H1 (cell line): ENCODE results near the gene MDM1. TPM values are rescaled to one million over a fixed set of nuclear protein-coding genes. Genes with fewer than 3 reads are reported as not detected.

ENCODE experiments used
- CTCF ChIA-PET: fragments of 300-600 bp; sonication (Branson Sonifier 250); formaldehyde crosslinking; loops from one replicate; lab custom pipeline; 2021; ENCODE audit not compliant: partially characterized antibody; lab: Charles Lee
- POLR2A ChIA-PET: fragments of 300-600 bp; sonication (Branson Sonifier 250); formaldehyde crosslinking; loops from one replicate; lab custom pipeline; 2021; ENCODE audit warnings: inconsistent platforms; ENCODE audit not compliant: partially characterized antibody; lab: Charles Lee
- DNase-seq, 2 experiments: peaks; one replicate each; pipeline versions ENCODE4 v3.0.0 to v3.0.0-alpha.2; 2010 to 2022; ENCODE audit warnings: low spot score in 2 of 2, low read depth in 1 of 2, mixed read lengths in 1 of 2
- FAIRE-seq: peaks from 2 replicates; lab custom pipeline; 2011; peaks lifted over from hg19 to GRCh38; lab: Jason Lieb, UNC
- H2AFZ ChIP-seq: 2 replicates; pipeline ENCODE4 v1.8.1; 2012; ENCODE audit warnings: low read length, inconsistent platforms
- H2AK5ac ChIP-seq: 2 replicates; pipeline ENCODE4 v1.6.1; 2013; ENCODE audit warnings: low read depth, low read length
- H2BK120ac ChIP-seq: replicated peaks from 2 replicates; pipeline ENCODE3; 2013; ENCODE audit warnings: low read depth, low read length, inconsistent platforms
- H2BK12ac ChIP-seq: 2 replicates; pipeline ENCODE4 v1.6.1; 2013; ENCODE audit warnings: low read depth, low read length
- H2BK15ac ChIP-seq: 2 replicates; pipeline ENCODE4 v1.6.1; 2013; ENCODE audit warnings: low read length
- H2BK20ac ChIP-seq: 2 replicates; pipeline ENCODE4 v1.6.1; 2013; ENCODE audit warnings: low read length
- H2BK5ac ChIP-seq: 2 replicates; pipeline ENCODE4 v1.6.1; 2013; ENCODE audit warnings: low read depth, low read length
- H3K14ac ChIP-seq: 2 replicates; pipeline ENCODE4 v1.6.1; 2013; ENCODE audit warnings: inconsistent platforms; ENCODE audit not compliant: insufficient read length
- H3K18ac ChIP-seq: 2 replicates; pipeline ENCODE4 v1.6.1; 2013; ENCODE audit warnings: low read length; ENCODE audit errors: extremely low read depth
- H3K23ac ChIP-seq: 2 replicates; pipeline ENCODE4 v1.6.1; 2013; ENCODE audit warnings: inconsistent platforms; ENCODE audit not compliant: insufficient read length
- H3K23me2 ChIP-seq: 2 replicates; pipeline ENCODE4 v1.6.1; 2013; ENCODE audit warnings: low read depth, low read length
- H3K27ac ChIP-seq: 2 replicates; pipeline ENCODE4 v1.6.1; 2011; ENCODE audit warnings: low read depth, low read length, inconsistent platforms
- H3K27me3 ChIP-seq, 4 experiments: replicated peaks in 1 of 4; 1 replicate in 1 of 4; 2 replicates in 3 of 4; pipeline versions ENCODE4 v1.6.1 to v1.8.1; 2011 to 2013; ENCODE audit warnings: low read length in 3 of 4, mild to moderate bottlenecking in 3 of 4, inconsistent platforms in 2 of 4, mixed read lengths in 2 of 4, moderate library complexity in 1 of 4; ENCODE audit not compliant: control insufficient read depth in 3 of 4, insufficient read depth in 3 of 4; ENCODE audit errors: extremely low read depth in 1 of 4
- H3K36me3 ChIP-seq, 4 experiments: 2 replicates each; pipeline versions ENCODE4 v1.6.1 to v1.8.1; 2011 to 2013; ENCODE audit warnings: mild to moderate bottlenecking in 4 of 4, low read length in 3 of 4, moderate library complexity in 2 of 4, control low read depth in 1 of 4, inconsistent platforms in 1 of 4; ENCODE audit not compliant: insufficient read depth in 4 of 4, control insufficient read depth in 2 of 4
- H3K4ac ChIP-seq: replicated peaks from 2 replicates; pipeline ENCODE3; 2013; ENCODE audit warnings: low read length, low read depth, mixed read lengths, inconsistent platforms; ENCODE audit not compliant: insufficient read length
- H3K4me1 ChIP-seq, 4 experiments: replicated peaks in 1 of 4; 1 replicate in 1 of 4; 2 replicates in 3 of 4; pipeline versions ENCODE4 v1.6.1 to v1.8.1; 2011 to 2013; ENCODE audit warnings: low read length in 3 of 4, inconsistent platforms in 2 of 4, mixed read lengths in 1 of 4; ENCODE audit not compliant: insufficient read depth in 4 of 4, control insufficient read depth in 3 of 4
- H3K4me2 ChIP-seq, 2 experiments: 2 replicates each; pipeline versions ENCODE4 v1.6.1 to v1.8.1; 2011 to 2013; ENCODE audit warnings: low read depth in 2 of 2, low read length in 2 of 2, control low read depth in 1 of 2, inconsistent platforms in 1 of 2, mild to moderate bottlenecking in 1 of 2; ENCODE audit not compliant: insufficient read depth in 1 of 2
- H3K4me3 ChIP-seq, 4 experiments: fragments of 200-600, 300-600 bp in 1 of 4; sonication (generic), shearing (Covaris generic), sonication (Bioruptor Twin) in 1 of 4; 2 replicates each; pipeline versions ENCODE4 v1.5.1 to v1.8.1; 2011 to 2016; ENCODE audit warnings: low read length in 4 of 4, low read depth in 3 of 4, control low read depth in 2 of 4, inconsistent platforms in 2 of 4, mild to moderate bottlenecking in 2 of 4, mixed read lengths in 1 of 4, moderate library complexity in 1 of 4; ENCODE audit not compliant: insufficient read depth in 2 of 4; ENCODE audit errors: extremely low read depth in 1 of 4
- H3K56ac ChIP-seq: replicated peaks from 2 replicates; pipeline ENCODE3; 2013; ENCODE audit warnings: low read depth, mild to moderate bottlenecking, mixed read lengths, low read length, inconsistent platforms; ENCODE audit not compliant: insufficient read length
- H3K79me1 ChIP-seq: 2 replicates; pipeline ENCODE4 v1.6.1; 2013; ENCODE audit warnings: low read depth, low read length, control low read depth
- H3K79me2 ChIP-seq, 2 experiments: 2 replicates each; pipeline versions ENCODE4 v1.6.1 to v1.8.1; 2012 to 2013; ENCODE audit warnings: low read length in 2 of 2, mild to moderate bottlenecking in 2 of 2, inconsistent platforms in 1 of 2; ENCODE audit not compliant: insufficient read depth in 2 of 2, control insufficient read depth in 1 of 2
- H3K9ac ChIP-seq, 4 experiments: replicated peaks in 1 of 4; 1 replicate in 1 of 4; 2 replicates in 3 of 4; pipeline versions ENCODE4 v1.6.1 to v1.8.1; 2011 to 2013; ENCODE audit warnings: low read depth in 3 of 4, low read length in 3 of 4, control low read depth in 2 of 4, mild to moderate bottlenecking in 2 of 4, moderate library complexity in 2 of 4, inconsistent platforms in 1 of 4; ENCODE audit errors: extremely low read depth in 1 of 4
- H3K9me3 ChIP-seq, 2 experiments: 2 replicates each; pipeline versions ENCODE4 v1.6.1 to v1.8.1; 2012 to 2013; ENCODE audit warnings: mild to moderate bottlenecking in 2 of 2, moderate library complexity in 2 of 2, control low read depth in 1 of 2, inconsistent platforms in 1 of 2, low read depth in 1 of 2, low read length in 1 of 2, mixed read lengths in 1 of 2; ENCODE audit not compliant: insufficient read depth in 2 of 2
- H4K20me1 ChIP-seq, 2 experiments: replicated peaks in 1 of 2; 2 replicates each; pipeline versions ENCODE3 to v1.8.1; 2011 to 2013; ENCODE audit warnings: inconsistent platforms in 2 of 2, low read length in 2 of 2, mild to moderate bottlenecking in 1 of 2; ENCODE audit not compliant: insufficient read depth in 2 of 2, control insufficient read depth in 1 of 2
- H4K5ac ChIP-seq: 2 replicates; pipeline ENCODE4 v1.6.1; 2013; ENCODE audit warnings: low read length, low read depth, mixed read lengths, inconsistent platforms; ENCODE audit not compliant: insufficient read length
- H4K8ac ChIP-seq: 2 replicates; pipeline ENCODE4 v1.8.0; 2013; ENCODE audit warnings: mild to moderate bottlenecking, moderate library complexity, low read length, inconsistent platforms; ENCODE audit not compliant: insufficient read depth; ENCODE audit errors: extremely low read depth
- H4K91ac ChIP-seq: replicated peaks from 2 replicates; pipeline ENCODE3; 2013; ENCODE audit warnings: low read length, mixed read lengths, inconsistent platforms; ENCODE audit not compliant: insufficient read length
- BRCA1 ChIP-seq: IDR thresholded peaks from 2 replicates; pipeline ENCODE4 v1.6.1; 2012; ENCODE audit warnings: low read depth, low read length, improper control_type of control experiment
- EP300 ChIP-seq, 2 experiments: IDR thresholded peaks; 1 replicate in 1 of 2; 2 replicates in 1 of 2; pipeline ENCODE4 v1.6.1; 2011 to 2012; ENCODE audit warnings: low read depth in 2 of 2, low read length in 2 of 2, mild to moderate bottlenecking in 2 of 2, borderline replicate concordance in 1 of 2, inconsistent platforms in 1 of 2, moderate library complexity in 1 of 2
- GABPA ChIP-seq: IDR thresholded peaks from 2 replicates; pipeline ENCODE4 v1.6.1; 2011; ENCODE audit warnings: mild to moderate bottlenecking, low read length, moderate library complexity, borderline replicate concordance; ENCODE audit not compliant: insufficient read depth
- HDAC2 ChIP-seq, 2 experiments: fragments of 300-600 bp in 1 of 2; sonication (generic) in 1 of 2; IDR thresholded peaks; 2 replicates each; pipeline ENCODE4 v1.6.1; 2011 to 2012; ENCODE audit warnings: low read depth in 2 of 2, low read length in 2 of 2, mild to moderate bottlenecking in 2 of 2, moderate library complexity in 2 of 2, borderline replicate concordance in 1 of 2, inconsistent platforms in 1 of 2
- KDM5A ChIP-seq: fragments of 200-600 bp; IDR thresholded peaks from 2 replicates; pipeline ENCODE4 v1.7.1; 2012; ENCODE audit warnings: mild to moderate bottlenecking, low read length, inconsistent platforms, mixed read lengths
- SIX5 ChIP-seq: IDR thresholded peaks from 2 replicates; pipeline ENCODE4 v1.6.1; 2011; ENCODE audit warnings: mild to moderate bottlenecking, low read depth, low read length
- TAF7 ChIP-seq: optimal IDR thresholded peaks from 2 replicates; pipeline ENCODE3; 2011; ENCODE audit warnings: low read depth, mild to moderate bottlenecking, inconsistent platforms, low read length, moderate library complexity, borderline replicate concordance
- WGBS, 2 experiments: shearing (Covaris generic) in 1 of 2; methylation state at CpG; one replicate each; pipeline versions ENCODE4 v1.1.6 to v1.1.7; 2013 to 2015; ENCODE audit warnings: low lambda C conversion rate in 2 of 2, mixed read lengths in 2 of 2, inconsistent platforms in 1 of 2, low coverage in 1 of 2, missing lambda C conversion rate in 1 of 2; ENCODE audit not compliant: insufficient replicate concordance in 2 of 2, insufficient coverage in 1 of 2, insufficient read length in 1 of 2; ENCODE audit errors: extremely low coverage in 1 of 2, missing lambda C conversion rate in 1 of 2; 5-methylcytosine and 5-hydroxymethylcytosine counted together
- polyA plus RNA-seq, 7 experiments: library from polyadenylated mRNA; depleted of rRNA in 3 of 7; stranded (reverse) in 5 of 7; unstranded in 2 of 7; fragments of >200 nt in 5 of 7; fragments of 200-250 nt in 2 of 7; gene quantifications; 1 replicate in 5 of 7; 2 replicates in 1 of 7; 4 replicates in 1 of 7; pipeline versions ENCODE4 v1.2.1 to v1.2.3, GENCODE V29; 2011 to 2013; ENCODE audit warnings: missing spikeins in 2 of 7, mixed read lengths in 2 of 7
- total RNA-seq: library from RNA; stranded (reverse); fragmentation: NEBNext Ultra II Directional; extraction: Animal tissue kit (Norgen Biotek cat#: 25700); gene quantifications from 2 replicates; pipeline ENCODE4 v1.2.1, GENCODE V29; 2021
- TF ChIP-seq, protein P1 (sequence below), 3 experiments: IDR thresholded peaks; 1 replicate in 2 of 3; 2 replicates in 1 of 3; pipeline versions ENCODE4 v1.5.1 to v1.6.1; 2011; ENCODE audit warnings: low read length in 3 of 3, mild to moderate bottlenecking in 3 of 3, inconsistent platforms in 2 of 3, low read depth in 1 of 3, moderate library complexity in 1 of 3; ENCODE audit not compliant: insufficient read depth in 1 of 3; ENCODE audit errors: control extremely low read depth in 1 of 3
- TF ChIP-seq, protein P2 (sequence below): IDR thresholded peaks from 2 replicates; pipeline ENCODE4 v1.6.1; 2011; ENCODE audit warnings: low read length, improper control_type of control experiment

The MDM1 gene
- total and polyA plus RNA-seq, 2 of the 8 experiments (the other 6 are each of a cell fraction or from before 2014, with no cell fraction given) = 3.1 to 10.7 TPM

- no peak for FAIRE-seq
- CTCF ChIA-PET = interaction anchor here (0.5 to 2.4 kb wide), 4 partner anchors 10 to 281 kb away, joined by 3 to 12 read pairs (median 6); partner anchors contain the start of gene MDM1
- no peak overlapping the region for H2BK20ac ChIP-seq
Observed at GRCh38 chr12:68321140-68321539, 11.0 kb downstream of the MDM1 start.

More at GRCh38 chr12:68321140-68321539, 11.0 kb downstream of the MDM1 start:
- no peak overlapping the region for H4K5ac ChIP-seq
- H3K36me3 ChIP-seq = peaks cover 0 to 3% (median 1%) of the 10 kb centered on the region in 4 experiments; a peak in 2 of 8 replicates
- H2BK5ac ChIP-seq = no peak overlapping the region
- no peak for DNase-seq
- no peaks in the 10 kb centered on the region for H3K79me2 ChIP-seq
- no peak overlapping the region for H3K4me2 ChIP-seq
- no peak overlapping the region for H2BK12ac ChIP-seq
- H4K91ac ChIP-seq = no peak overlapping the region
- no peaks in the 10 kb centered on the region for H3K4me1 ChIP-seq
- H2AK5ac ChIP-seq = no peak overlapping the region
- H3K9ac ChIP-seq = no peak overlapping the region
- H4K8ac ChIP-seq = no peak overlapping the region
- POLR2A ChIA-PET = no interaction called here
- H3K4ac ChIP-seq = no peak overlapping the region
- no peaks in the 10 kb centered on the region for H3K79me1 ChIP-seq
- H2AFZ ChIP-seq = no peak overlapping the region
- no peaks in the 10 kb centered on the region; a peak in 1 of 4 replicates for H3K9me3 ChIP-seq
- no peaks in the 10 kb centered on the region for H3K27me3 ChIP-seq
- no peak overlapping the region for H3K4me3 ChIP-seq
- 94% methylated on average over 2 of the region's 2 CpGs; no CpG with 5 or more reads in 1 of the 2 experiments for WGBS, 2 experiments
- no peak for TF ChIP-seq BRCA1
- no peak for TF ChIP-seq GABPA
- TF ChIP-seq KDM5A = no peak
- no peak for TF ChIP-seq SIX5
- TF ChIP-seq, protein P1, sequence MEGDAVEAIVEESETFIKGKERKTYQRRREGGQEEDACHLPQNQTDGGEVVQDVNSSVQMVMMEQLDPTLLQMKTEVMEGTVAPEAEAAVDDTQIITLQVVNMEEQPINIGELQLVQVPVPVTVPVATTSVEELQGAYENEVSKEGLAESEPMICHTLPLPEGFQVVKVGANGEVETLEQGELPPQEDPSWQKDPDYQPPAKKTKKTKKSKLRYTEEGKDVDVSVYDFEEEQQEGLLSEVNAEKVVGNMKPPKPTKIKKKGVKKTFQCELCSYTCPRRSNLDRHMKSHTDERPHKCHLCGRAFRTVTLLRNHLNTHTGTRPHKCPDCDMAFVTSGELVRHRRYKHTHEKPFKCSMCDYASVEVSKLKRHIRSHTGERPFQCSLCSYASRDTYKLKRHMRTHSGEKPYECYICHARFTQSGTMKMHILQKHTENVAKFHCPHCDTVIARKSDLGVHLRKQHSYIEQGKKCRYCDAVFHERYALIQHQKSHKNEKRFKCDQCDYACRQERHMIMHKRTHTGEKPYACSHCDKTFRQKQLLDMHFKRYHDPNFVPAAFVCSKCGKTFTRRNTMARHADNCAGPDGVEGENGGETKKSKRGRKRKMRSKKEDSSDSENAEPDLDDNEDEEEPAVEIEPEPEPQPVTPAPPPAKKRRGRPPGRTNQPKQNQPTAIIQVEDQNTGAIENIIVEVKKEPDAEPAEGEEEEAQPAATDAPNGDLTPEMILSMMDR (IDR thresholded peaks at IDR 0.05; ENCODE audit: control extremely low read depth in 1 of 3, insufficient read depth in 1 of 3, low read depth in 1 of 3, low read length in 3 of 3) = no peak
- TF ChIP-seq, protein P2, sequence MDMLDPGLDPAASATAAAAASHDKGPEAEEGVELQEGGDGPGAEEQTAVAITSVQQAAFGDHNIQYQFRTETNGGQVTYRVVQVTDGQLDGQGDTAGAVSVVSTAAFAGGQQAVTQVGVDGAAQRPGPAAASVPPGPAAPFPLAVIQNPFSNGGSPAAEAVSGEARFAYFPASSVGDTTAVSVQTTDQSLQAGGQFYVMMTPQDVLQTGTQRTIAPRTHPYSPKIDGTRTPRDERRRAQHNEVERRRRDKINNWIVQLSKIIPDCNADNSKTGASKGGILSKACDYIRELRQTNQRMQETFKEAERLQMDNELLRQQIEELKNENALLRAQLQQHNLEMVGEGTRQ = no peak
- TF ChIP-seq EP300 (IDR thresholded peaks at IDR 0.05; ENCODE audit: borderline replicate concordance in 1 of 2, low read depth in 2 of 2, low read length in 2 of 2) = no peak
- no peak for TF ChIP-seq TAF7
- TF ChIP-seq HDAC2 (IDR thresholded peaks at IDR 0.05; ENCODE audit: borderline replicate concordance in 1 of 2, low read depth in 2 of 2, low read length in 2 of 2) = no peak
- TF ChIP-seq, all 59 proteins: peak for 0
- H3K14ac ChIP-seq = no peak overlapping the region
- no peaks in the 10 kb centered on the region for H3K23me2 ChIP-seq
- no peak overlapping the region for H3K27ac ChIP-seq
- no peaks in the 10 kb centered on the region for H4K20me1 ChIP-seq
- no peak overlapping the region for H2BK120ac ChIP-seq
- H3K23ac ChIP-seq = no peak overlapping the region
- H2BK15ac ChIP-seq = no peak overlapping the region
- H3K18ac ChIP-seq = no peak overlapping the region
- H3K56ac ChIP-seq = no peak overlapping the region
